ENCODE results near the gene KLHL26. TPM values are rescaled to one million over a fixed set of nuclear protein-coding genes. Genes with fewer than 3 reads are reported as not detected.

The KLHL26 gene
- total and polyA plus RNA-seq, 2 of the 13 experiments (the other 11 are each of a cell fraction or from before 2014, with no cell fraction given), result 1.5 to 1.7 TPM

DNA sequence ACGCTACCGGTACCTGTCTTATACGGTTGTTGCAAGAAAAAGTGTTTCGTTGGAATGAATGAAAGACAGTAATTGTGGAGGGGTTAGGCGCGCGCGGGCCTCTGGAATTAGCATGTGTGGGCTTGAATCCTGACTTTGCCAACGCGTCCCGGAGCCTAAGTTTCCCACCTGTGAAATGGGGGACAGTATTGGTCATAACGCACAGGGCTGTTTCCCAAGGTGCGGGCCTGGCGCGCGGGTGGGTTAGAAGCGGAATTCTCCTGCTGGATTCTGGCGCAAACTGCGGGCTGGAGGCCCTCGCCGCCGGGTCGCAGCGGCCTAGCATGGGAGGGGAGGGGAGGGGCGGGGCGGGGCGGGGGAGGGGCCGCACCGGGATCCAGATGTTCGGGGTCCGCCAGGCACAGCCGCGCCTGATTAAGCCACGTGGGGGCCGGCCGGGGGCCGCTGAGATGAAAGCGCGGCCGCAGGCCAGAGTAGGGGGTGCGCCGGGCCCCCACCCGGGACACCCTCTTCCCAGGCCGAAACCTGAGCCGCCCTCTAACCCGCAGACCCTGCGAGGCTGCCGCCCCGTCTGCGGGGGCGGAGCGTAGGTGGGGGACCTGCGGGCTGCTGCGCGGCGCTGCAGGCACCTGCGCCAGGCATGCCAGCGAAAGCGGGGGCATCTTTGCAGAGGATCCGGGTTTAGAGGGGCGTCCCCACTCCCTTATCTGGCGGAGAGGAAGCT lies 25.3 kb upstream of the KLHL26 start (continued):
- TF ChIP-seq, protein P1, sequence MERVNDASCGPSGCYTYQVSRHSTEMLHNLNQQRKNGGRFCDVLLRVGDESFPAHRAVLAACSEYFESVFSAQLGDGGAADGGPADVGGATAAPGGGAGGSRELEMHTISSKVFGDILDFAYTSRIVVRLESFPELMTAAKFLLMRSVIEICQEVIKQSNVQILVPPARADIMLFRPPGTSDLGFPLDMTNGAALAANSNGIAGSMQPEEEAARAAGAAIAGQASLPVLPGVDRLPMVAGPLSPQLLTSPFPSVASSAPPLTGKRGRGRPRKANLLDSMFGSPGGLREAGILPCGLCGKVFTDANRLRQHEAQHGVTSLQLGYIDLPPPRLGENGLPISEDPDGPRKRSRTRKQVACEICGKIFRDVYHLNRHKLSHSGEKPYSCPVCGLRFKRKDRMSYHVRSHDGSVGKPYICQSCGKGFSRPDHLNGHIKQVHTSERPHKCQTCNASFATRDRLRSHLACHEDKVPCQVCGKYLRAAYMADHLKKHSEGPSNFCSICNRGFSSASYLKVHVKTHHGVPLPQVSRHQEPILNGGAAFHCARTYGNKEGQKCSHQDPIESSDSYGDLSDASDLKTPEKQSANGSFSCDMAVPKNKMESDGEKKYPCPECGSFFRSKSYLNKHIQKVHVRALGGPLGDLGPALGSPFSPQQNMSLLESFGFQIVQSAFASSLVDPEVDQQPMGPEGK (CRISPR knock-in tag; IDR thresholded peaks at IDR 0.05), result peak; percentile 99
- TF ChIP-seq RORA (CRISPR knock-in tag; IDR thresholded peaks at IDR 0.05) (no peak), SAP130 (CRISPR knock-in tag; IDR thresholded peaks at IDR 0.05; ENCODE audit: low read depth) (peak; percentile 59; the same call in 1 of the 2 replicates), ATF7-NPFF (CRISPR knock-in tag; IDR thresholded peaks at IDR 0.05; ENCODE audit: low read depth) (no peak), KLF9 (CRISPR knock-in tag; IDR thresholded peaks at IDR 0.05; ENCODE audit: low read depth) (no peak), FOXM1 (CRISPR knock-in tag; IDR thresholded peaks at IDR 0.05) (no peak), ZSCAN20 (CRISPR knock-in tag; IDR thresholded peaks at IDR 0.05; ENCODE audit: borderline replicate concordance) (no peak), NR2F1 (CRISPR knock-in tag; IDR thresholded peaks at IDR 0.05) (0 out of 4 replicates have a peak, but pooled peaks of 1 of the 2 experiments have one; percentile 13), NBN (conservative IDR thresholded peaks at IDR 0.05) (no peak), ZMYM4 (CRISPR knock-in tag; IDR thresholded peaks at IDR 0.05) (no peak), SRSF9 (IDR thresholded peaks at IDR 0.05; ENCODE audit: borderline replicate concordance, insufficient read depth, low read depth, low read length, poor library complexity, severe bottlenecking) (no peak), FOXK1 (CRISPR knock-in tag; IDR thresholded peaks at IDR 0.05; ENCODE audit: borderline replicate concordance, low read depth) (no peak), TIGD3 (CRISPR knock-in tag; IDR thresholded peaks at IDR 0.05; ENCODE audit: borderline replicate concordance) (no peak), MYC (CRISPR knock-in tag; IDR thresholded peaks at IDR 0.05; ENCODE audit: borderline replicate concordance) (peak; percentile 53), TRAFD1 (CRISPR knock-in tag; IDR thresholded peaks at IDR 0.05; ENCODE audit: borderline replicate concordance) (no peak), RFX1 (IDR thresholded peaks at IDR 0.05) (no peak)
- TF ChIP-seq, protein P2, sequence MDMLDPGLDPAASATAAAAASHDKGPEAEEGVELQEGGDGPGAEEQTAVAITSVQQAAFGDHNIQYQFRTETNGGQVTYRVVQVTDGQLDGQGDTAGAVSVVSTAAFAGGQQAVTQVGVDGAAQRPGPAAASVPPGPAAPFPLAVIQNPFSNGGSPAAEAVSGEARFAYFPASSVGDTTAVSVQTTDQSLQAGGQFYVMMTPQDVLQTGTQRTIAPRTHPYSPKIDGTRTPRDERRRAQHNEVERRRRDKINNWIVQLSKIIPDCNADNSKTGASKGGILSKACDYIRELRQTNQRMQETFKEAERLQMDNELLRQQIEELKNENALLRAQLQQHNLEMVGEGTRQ (IDR thresholded peaks at IDR 0.05; ENCODE audit: low read depth, low read length), result no peak
- TF ChIP-seq, protein P2 (CRISPR knock-in tag; IDR thresholded peaks at IDR 0.05; ENCODE audit: borderline replicate concordance), result no peak
